GM18508 (cell line): ENCODE results near the gene GRIK4.

ENCODE experiments used
- ATAC-seq: cut with Tn5 transposase; IDR thresholded peaks from one replicate; pipeline ENCODE4 v1.9.1; 2021; ENCODE audit warnings: moderate number of reproducible peaks; ENCODE audit not compliant: insufficient read depth, unreplicated experiment

GRIK4 gene

DNA sequence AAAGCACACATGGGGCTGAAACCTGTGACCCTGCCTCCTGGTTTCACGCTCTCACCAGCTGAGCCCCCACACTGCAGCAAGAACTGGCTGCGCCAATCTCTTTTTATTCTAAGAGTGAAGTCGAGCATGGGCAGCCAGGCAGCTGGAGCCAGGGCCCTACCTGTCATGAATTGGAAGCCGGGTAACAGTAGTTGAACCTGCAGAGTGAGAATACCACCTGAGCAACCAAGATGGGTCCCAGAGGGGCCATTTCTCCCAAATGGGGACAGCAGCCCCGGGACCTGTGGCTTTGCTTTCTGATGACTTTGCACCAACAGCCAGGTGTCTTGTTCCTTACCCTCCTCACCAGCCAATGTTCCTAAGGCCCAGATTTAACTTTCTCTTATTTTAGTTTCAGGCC, 178.9 kb downstream of the GRIK4 start:
- ATAC-seq: no peak

GRCh38 chr11:120694726-120695125, 183.2 kb downstream of the GRIK4 start:
- no peak for ATAC-seq

- ATAC-seq: no peak
Observed at GRCh38 chr11:120695426-120695825, 183.9 kb downstream of the GRIK4 start.

- ATAC-seq: no peak
Observed at GRCh38 chr11:120695939-120696338, 184.4 kb downstream of the GRIK4 start.

GRCh38 chr11:120696597-120697218, 185.2 kb downstream of the GRIK4 start:
- no peak for ATAC-seq

DNA sequence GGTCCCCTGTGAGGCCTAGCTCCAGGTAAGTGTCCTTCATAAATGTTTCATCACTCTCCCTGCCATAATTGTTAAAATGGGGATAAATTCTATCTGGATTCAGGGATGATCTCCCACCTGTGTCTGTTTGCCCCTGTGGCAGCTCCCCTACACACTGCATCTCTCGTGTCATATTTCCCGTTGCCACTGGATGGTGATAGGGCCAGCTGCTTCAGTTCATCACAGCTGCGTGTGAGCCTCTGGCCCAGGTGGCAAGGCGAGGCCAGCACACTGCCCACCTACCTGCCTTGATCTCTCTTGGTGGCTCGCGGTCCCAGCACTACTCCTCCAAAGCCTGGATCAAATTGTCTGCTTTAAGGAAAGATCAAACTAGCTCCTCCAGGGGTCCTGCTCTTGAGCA, 187.4 kb downstream of the GRIK4 start:
- ATAC-seq: no peak

GRCh38 chr11:120702656-120703055, 191.1 kb downstream of the GRIK4 start:
- no peak for ATAC-seq

DNA sequence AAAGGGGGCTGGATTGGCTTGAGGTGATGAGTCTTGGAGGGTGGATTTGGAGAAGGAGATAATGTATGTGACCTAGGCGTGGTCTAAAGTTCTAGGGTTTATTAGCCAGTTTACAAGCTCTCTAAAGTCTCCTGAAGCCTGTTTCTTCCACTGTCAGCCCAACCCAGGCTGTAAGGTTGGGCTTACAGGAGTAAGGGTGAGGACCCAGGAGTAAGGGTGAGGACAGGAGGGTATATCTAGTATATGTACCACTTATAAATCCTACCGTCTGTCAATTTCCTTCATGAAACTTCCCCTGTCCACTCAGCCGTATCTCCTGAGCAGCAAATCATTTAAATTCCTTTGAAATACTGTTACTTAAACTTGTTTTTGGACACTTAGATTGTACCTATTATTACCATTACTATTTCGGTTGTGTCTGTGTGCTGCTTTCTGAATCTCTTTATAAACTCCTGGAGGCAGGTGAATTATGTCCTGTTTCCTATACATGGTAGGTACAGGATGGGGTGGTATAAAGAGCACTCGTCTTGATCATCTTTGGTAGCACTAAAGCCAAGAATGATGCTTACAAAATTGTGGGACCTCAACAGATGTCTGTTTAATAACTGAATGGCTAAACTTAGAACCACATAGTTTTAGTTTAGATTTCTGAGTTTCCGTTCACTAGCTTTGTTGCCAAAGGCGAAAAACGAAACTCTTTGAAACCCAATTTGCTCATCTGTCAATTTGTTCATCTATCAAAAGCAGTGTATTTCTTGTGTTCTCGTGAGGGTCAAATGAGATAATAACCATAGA, 192.0 kb downstream of the GRIK4 start:
- no peak for ATAC-seq

DNA sequence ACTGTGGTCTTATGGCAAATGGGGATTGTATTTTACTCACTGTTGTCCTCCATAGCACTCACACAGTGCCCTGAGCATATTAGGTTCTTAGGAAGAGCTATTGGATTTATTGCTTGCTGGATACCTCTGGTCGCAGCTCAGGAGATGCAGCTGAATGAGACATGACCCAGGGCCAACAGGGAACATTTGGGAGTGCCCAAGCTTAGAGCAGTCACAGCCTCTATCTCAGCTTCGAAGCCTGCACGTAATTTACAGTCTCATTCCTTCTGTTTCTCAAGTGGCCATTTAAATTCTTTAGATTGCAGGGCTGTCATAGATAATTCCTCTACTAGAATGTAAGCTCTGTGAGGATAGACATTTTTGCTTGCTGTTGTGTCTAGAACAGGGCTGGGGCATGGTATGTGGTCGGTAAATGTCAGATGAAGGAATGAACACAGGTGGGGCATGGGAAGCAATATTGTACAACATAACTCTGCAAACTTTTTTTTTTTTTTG, 192.8 kb downstream of the GRIK4 start:
- no peak for ATAC-seq

GRCh38 chr11:120706257-120706656, 194.7 kb downstream of the GRIK4 start:
- ATAC-seq: no peak

DNA sequence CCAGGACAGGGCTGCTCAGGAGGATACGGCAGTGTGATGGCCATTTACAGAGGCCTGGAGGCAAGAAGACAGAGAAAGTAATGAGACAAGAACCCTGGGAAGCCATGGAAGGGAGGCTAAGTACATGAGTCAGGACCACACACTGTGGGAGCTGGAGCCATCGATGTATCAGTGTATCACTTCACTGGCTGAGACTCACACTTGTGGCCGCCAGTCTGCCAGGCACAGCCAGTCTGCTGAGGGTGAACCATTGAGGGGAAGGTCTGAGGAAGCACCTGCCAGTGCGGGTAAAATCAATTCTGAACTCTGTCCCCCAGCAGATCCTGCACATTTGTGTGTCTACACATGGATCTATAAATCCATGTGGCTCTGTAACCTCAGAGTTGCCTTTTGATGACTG, 195.6 kb downstream of the GRIK4 start:
- ATAC-seq: no peak

DNA sequence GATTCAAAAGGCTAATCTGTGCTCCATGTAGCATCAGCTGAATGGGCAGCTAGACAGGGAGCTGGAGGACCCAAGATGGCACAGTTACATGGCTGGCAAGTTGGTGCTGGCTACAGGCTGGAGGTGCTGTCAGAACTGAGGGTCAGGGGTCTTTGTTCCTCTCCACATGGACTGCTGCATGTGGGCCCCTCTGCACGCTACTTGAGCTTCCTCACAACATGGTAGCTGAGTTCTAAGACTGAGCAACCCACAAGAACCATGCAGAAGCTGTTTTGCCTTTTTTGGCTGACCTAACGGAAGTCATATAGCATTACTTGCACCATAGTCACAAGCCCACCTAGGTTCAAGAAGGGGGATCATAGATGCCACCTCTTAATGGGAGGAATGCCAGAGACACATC, 196.1 kb downstream of the GRIK4 start:
- ATAC-seq: no peak

DNA sequence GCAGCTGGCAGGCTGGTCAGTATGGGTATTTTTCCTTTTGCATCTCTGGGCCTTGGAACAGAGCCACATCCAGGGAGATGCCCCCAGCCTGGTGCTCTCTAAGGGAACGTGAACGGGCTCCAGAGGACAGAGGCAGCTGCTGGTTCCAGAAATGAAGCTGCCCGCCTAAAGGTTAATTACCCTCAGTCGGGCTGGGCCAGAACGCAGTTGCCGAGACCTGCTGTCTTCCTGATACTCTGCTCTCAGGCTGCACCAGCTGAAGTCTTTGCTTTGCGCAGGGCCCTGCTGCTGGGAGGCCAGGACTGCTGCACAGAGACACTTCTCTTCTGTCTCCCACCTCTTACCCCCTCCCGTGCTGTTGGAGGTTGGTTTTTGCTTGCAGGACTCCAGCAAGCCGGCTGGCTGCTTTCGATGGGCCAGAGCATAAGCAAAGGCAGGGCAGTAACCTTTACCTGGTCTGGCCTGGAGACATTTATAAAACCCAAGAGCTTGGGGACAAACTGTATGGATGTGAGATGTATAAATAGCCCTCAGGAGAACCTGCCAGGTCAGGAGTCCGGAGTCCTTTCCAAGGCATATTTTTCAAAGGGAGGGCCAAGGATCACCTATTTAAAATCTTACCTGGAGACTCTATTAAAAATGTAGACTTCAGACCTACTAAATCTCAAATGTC, 197.1 kb downstream of the GRIK4 start:
- ATAC-seq: no peak

DNA sequence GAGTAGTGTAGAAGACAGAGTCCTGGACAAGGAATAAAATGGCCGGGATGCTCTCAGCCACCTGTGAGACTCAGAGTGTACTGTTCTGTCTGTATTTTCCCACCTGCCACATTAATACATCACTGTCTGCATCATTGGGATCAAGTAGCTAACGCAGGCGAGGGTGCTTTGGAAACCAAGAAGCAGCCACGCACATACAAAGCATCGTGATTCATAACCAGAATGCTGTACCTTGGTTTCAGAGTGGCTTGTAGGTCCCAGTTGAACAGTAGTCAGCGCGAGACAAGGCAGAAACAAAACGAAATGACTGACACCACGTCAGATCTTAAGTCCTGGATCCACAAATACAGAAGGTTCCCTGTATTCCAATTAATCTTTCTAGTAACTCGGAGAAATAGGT, 198.3 kb downstream of the GRIK4 start:
- ATAC-seq: no peak

- no peak for ATAC-seq
Observed at GRCh38 chr11:120710354-120711131, 199.0 kb downstream of the GRIK4 start.

GRCh38 chr11:120712014-120712413, 200.5 kb downstream of the GRIK4 start:
- no peak for ATAC-seq

DNA sequence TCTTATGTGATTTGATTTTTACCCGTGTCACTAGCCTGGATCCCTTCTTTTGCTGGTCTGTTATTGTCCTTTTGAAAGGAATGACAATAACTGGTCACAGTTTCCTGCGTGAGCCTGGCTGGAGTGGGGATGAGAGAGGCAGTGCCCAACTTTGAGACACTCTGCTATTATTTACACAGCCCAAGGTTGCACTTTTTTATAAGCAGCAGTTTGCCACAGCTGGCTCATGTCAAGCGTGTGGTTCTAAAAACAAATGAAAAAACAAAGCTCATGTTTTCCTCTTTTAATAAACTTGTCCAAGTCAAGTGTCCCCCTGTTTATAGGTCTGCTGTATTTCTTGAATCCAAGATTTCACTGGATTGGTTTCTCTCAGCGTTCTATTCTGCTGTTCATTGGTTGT, 201.3 kb downstream of the GRIK4 start:
- no peak for ATAC-seq

DNA sequence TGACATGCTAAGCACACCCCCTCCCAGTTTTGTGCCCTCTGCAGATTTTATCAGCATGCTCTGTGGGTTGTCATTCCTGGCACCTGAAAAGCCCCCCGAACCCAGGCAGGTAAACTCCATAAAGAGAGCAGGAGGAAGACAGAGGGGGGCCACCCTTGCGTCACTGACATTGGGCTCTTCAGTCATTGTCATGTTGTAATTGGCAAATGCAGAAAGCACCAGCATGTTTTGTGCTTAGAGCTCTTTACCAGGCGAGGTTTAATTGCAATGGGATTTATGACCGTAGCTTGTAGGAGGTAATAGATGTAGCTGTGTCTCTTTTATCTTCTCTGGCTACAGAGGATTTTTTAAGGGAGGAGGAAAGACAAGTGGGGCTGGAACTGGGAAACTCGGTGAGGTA, 201.7 kb downstream of the GRIK4 start:
- no peak for ATAC-seq

DNA sequence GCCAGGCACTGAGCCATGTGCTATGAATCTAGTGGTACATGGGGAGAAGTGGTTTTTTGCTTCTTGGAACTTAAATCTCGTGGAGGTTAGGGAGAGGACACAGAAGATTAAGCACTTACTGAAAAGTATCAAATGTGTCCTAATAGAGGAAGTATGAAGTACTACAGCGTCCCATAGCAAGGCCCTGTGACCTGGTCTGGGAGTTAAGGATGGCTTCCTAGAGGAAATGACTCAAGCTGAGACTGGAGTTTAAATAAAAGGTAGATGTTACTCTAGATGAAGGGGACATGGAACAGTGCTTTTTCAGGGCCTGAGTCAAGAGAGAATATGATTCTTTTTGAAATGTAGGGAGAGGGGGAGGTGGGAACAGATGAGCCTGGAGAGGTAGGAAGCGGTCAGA, 202.9 kb downstream of the GRIK4 start:
- ATAC-seq: no peak

DNA sequence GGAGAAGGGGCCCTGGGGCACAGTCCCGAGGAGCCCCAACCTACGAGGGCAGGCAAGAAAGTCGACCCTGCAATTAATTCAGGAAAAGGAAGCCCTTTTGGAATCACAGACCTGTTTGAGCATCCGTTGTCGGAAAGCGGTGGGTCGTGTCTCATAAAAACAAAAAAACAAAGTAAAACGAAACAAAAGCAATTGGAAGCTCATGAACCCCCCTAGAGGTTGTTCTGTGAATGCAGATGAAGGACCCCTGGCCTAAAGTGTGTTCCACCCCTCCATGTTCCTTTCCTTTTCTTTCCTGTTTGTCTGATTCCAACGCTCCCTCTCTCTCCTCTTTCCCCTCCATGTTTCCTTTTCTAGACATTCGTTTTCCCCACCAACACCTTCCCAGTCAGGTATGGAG, 203.7 kb downstream of the GRIK4 start:
- no peak for ATAC-seq

- no peak for ATAC-seq
Observed at GRCh38 chr11:120717042-120717441, 205.5 kb downstream of the GRIK4 start.
